Endodermal cell (in vitro differentiated cells): ENCODE measurements around the gene RASL10B. TPM values are rescaled to one million over a fixed set of nuclear protein-coding genes. Genes with fewer than 3 reads are reported as not detected.

Experiments
- DNase-seq: peaks from one replicate; pipeline ENCODE4 v3.0.0-alpha.2; 2017
- H3K27ac ChIP-seq: 2 replicates; pipeline ENCODE4 v1.5.1; 2013; ENCODE audit warnings: mild to moderate bottlenecking, low read depth, low read length, moderate library complexity
- H3K27me3 ChIP-seq: 2 replicates; pipeline ENCODE4 v1.6.1; 2013; ENCODE audit warnings: mild to moderate bottlenecking, low read length, moderate library complexity; ENCODE audit not compliant: insufficient read depth, control insufficient read depth, poor library complexity, severe bottlenecking
- H3K36me3 ChIP-seq: 2 replicates; pipeline ENCODE4 v1.7.0; 2013; ENCODE audit warnings: mild to moderate bottlenecking, low read length, moderate library complexity; ENCODE audit not compliant: control insufficient read depth, insufficient read depth
- H3K4me1 ChIP-seq: one replicate; pipeline ENCODE4 v1.7.0; 2013; ENCODE audit warnings: low read length; ENCODE audit not compliant: control insufficient read depth, insufficient read depth
- H3K4me3 ChIP-seq: 2 replicates; pipeline ENCODE4 v1.5.1; 2013; ENCODE audit warnings: mild to moderate bottlenecking, low read length, moderate library complexity
- H3K9ac ChIP-seq: 2 replicates; pipeline ENCODE4 v1.6.1; 2013; ENCODE audit warnings: mild to moderate bottlenecking, low read length, moderate library complexity; ENCODE audit not compliant: poor library complexity, severe bottlenecking; ENCODE audit errors: extremely low read depth
- H3K9me3 ChIP-seq: 2 replicates; pipeline ENCODE4 v1.6.1; 2013; ENCODE audit warnings: mild to moderate bottlenecking, low read length, moderate library complexity; ENCODE audit not compliant: control insufficient read depth
- H3K27ac Mint-ChIP-seq: 2 replicates; pipeline ENCODE4 v1.8.0; 2020; ENCODE audit warnings: mixed read lengths
- H3K27me3 Mint-ChIP-seq: 2 replicates; pipeline ENCODE4 v1.8.0; 2021; ENCODE audit warnings: mild to moderate bottlenecking, mixed read lengths; ENCODE audit not compliant: insufficient read depth
- H3K36me3 Mint-ChIP-seq: 2 replicates; pipeline ENCODE4 v1.8.0; 2020; ENCODE audit warnings: low read depth, mixed read lengths
- H3K4me1 Mint-ChIP-seq: 2 replicates; pipeline ENCODE4 v1.8.0; 2020; ENCODE audit warnings: mixed read lengths
- H3K4me3 Mint-ChIP-seq: 2 replicates; pipeline ENCODE4 v1.8.0; 2020; ENCODE audit warnings: mild to moderate bottlenecking, moderate library complexity, mixed read lengths
- H3K9me3 Mint-ChIP-seq: 2 replicates; pipeline ENCODE4 v1.8.0; 2020; ENCODE audit warnings: mild to moderate bottlenecking, mixed read lengths
- CTCF ChIP-seq: fragments of 200-600 bp; sonication (generic); conservative IDR thresholded peaks from 2 replicates; pipeline ENCODE4 v1.5.0; 2021; ENCODE audit warnings: antibody characterized with exemption, mild to moderate bottlenecking
- WGBS, 2 experiments: methylation state at CpG; one replicate each; pipeline versions ENCODE4 v1.1.5 to v1.1.7; 2013; ENCODE audit warnings: missing lambda C conversion rate in 2 of 2, mixed read lengths in 1 of 2; ENCODE audit not compliant: insufficient coverage in 1 of 2, insufficient read length in 1 of 2; 5-methylcytosine and 5-hydroxymethylcytosine counted together
- total RNA-seq, 2 donors: library from RNA; stranded (reverse); fragmentation: NEBNext Ultra II Directional in 1 of 2; extraction: Animal tissue kit (Norgen Biotek cat#: 25700) in 1 of 2; gene quantifications; 2 replicates in 1 of 2; 3 replicates in 1 of 2; pipeline ENCODE4 v1.2.1, GENCODE V29; 2021

RASL10B gene
- total RNA-seq, 2 donors from 2014 or later, result 28.6 to 31.9 TPM

GRCh38 chr17:35715416-35715815, 16.0 kb upstream of the RASL10B start:
- no peak for DNase-seq
- Mint-ChIP-seq H3K27ac (no peak overlapping the region), H3K9me3 (no peaks in the 10 kb centered on the region), H3K36me3 (peaks cover 38% of the 10 kb centered on the region), H3K4me3 (no peak overlapping the region), H3K27me3 (no peaks in the 10 kb centered on the region), H3K4me1 (peaks cover 14% of the 10 kb centered on the region)
- peaks cover 6% of the 10 kb centered on the region for H3K4me1 ChIP-seq
- H3K27ac ChIP-seq, result no peak overlapping the region
- peaks cover 77% of the 10 kb centered on the region for H3K36me3 ChIP-seq
- no peak for TF ChIP-seq CTCF
- H3K9ac ChIP-seq, result no peak overlapping the region
- no peaks in the 10 kb centered on the region for H3K9me3 ChIP-seq
- no peaks in the 10 kb centered on the region for H3K27me3 ChIP-seq
- no peak overlapping the region for H3K4me3 ChIP-seq

GRCh38 chr17:35716173-35716572, 15.3 kb upstream of the RASL10B start:
- H3K36me3 Mint-ChIP-seq, result peaks cover 34% of the 10 kb centered on the region
- no peaks in the 10 kb centered on the region for H3K27me3 Mint-ChIP-seq
- H3K9me3 Mint-ChIP-seq, result no peaks in the 10 kb centered on the region
- H3K4me1 Mint-ChIP-seq, result peaks cover 14% of the 10 kb centered on the region
- no peak for DNase-seq
- Histone ChIP-seq H3K4me3 (no peak overlapping the region), H3K27me3 (no peaks in the 10 kb centered on the region), H3K9me3 (no peaks in the 10 kb centered on the region), H3K4me1 (peaks cover 6% of the 10 kb centered on the region), H3K36me3 (peaks cover 75% of the 10 kb centered on the region), H3K9ac (no peak overlapping the region), H3K27ac (no peak overlapping the region)
- no peak for TF ChIP-seq CTCF
- WGBS, 2 experiments, result 95 to 100% methylated on average over 2 to 3 of the region's 3 CpGs
- no peak overlapping the region for H3K4me3 Mint-ChIP-seq
- no peak overlapping the region for H3K27ac Mint-ChIP-seq

GRCh38 chr17:35716897-35717465, 14.5 kb upstream of the RASL10B start:
- H3K36me3 ChIP-seq, result peaks cover 81% of the 10 kb centered on the region
- no peaks in the 10 kb centered on the region for H3K9me3 Mint-ChIP-seq
- H3K27me3 ChIP-seq, result no peaks in the 10 kb centered on the region
- no peak overlapping the region for H3K27ac ChIP-seq
- WGBS, 2 experiments, result 96 to 100% methylated on average over 3 to 4 of the region's 4 CpGs
- H3K27me3 Mint-ChIP-seq, result no peaks in the 10 kb centered on the region
- no peak overlapping the region for H3K4me3 ChIP-seq
- H3K27ac Mint-ChIP-seq, result no peak overlapping the region
- no peak for TF ChIP-seq CTCF
- peaks cover 14% of the 10 kb centered on the region for H3K4me1 Mint-ChIP-seq
- no peak overlapping the region for H3K4me3 Mint-ChIP-seq
- H3K9ac ChIP-seq, result no peak overlapping the region
- no peaks in the 10 kb centered on the region for H3K9me3 ChIP-seq
- peaks cover 32% of the 10 kb centered on the region for H3K36me3 Mint-ChIP-seq
- no peak for DNase-seq
- peaks cover 6% of the 10 kb centered on the region for H3K4me1 ChIP-seq
